Gastroesophageal sphincter (tissue), 4 donors: ENCODE results near the gene GZMB. TPM values are rescaled to one million over a fixed set of nuclear protein-coding genes. Genes with fewer than 3 reads are reported as not detected.

ENCODE experiments used
- ATAC-seq: fragments of 150-250 bp; one replicate; pipeline ENCODE4 v1.9.1; 2016; ENCODE audit warnings: mild to moderate bottlenecking, moderate library complexity
- H3K27ac ChIP-seq, 4 donors: fragments of 200-600 bp; sonication (generic) in 3 of 4; 1 replicate in 3 of 4; 2 replicates in 1 of 4; pipeline ENCODE4 v1.5.1; 2016 to 2019
- H3K27me3 ChIP-seq: fragments of 200-600 bp; sonication (generic); one replicate; pipeline ENCODE4 v1.5.1; 2019
- H3K36me3 ChIP-seq, 2 donors: fragments of 200-600 bp; sonication (generic); one replicate each; pipeline ENCODE4 v1.5.1; 2019; ENCODE audit warnings: control low read depth in 1 of 2
- H3K4me1 ChIP-seq, 3 donors: fragments of 200-600 bp; sonication (generic); 1 replicate in 2 of 3; 2 replicates in 1 of 3; pipeline ENCODE4 v1.5.1; 2016 to 2019; ENCODE audit warnings: control low read depth in 2 of 3
- H3K4me3 ChIP-seq, 2 donors: fragments of 200-600 bp; sonication (generic); one replicate each; pipeline ENCODE4 v1.5.1; 2019; ENCODE audit warnings: mild to moderate bottlenecking in 1 of 2, moderate library complexity in 1 of 2
- H3K9me3 ChIP-seq, 3 donors: fragments of 200-600 bp; sonication (generic); one replicate each; pipeline ENCODE4 v1.5.1; 2017 to 2019; ENCODE audit warnings: control low read depth in 2 of 3
- EP300 ChIP-seq: sonication (generic); formaldehyde crosslinking; IDR thresholded peaks from one replicate; pipeline ENCODE4 v1.6.1; 2017; ENCODE audit warnings: antibody characterized with exemption, mild to moderate bottlenecking
- POLR2A ChIP-seq, 2 donors: fragments of 450-650 bp; IDR thresholded peaks; one replicate each; pipeline ENCODE4 v1.6.1; 2017; ENCODE audit warnings: antibody characterized with exemption in 2 of 2, mild to moderate bottlenecking in 2 of 2, moderate library complexity in 1 of 2
- POLR2AphosphoS5 ChIP-seq: sonication (generic); formaldehyde crosslinking; IDR thresholded peaks from one replicate; pipeline ENCODE4 v1.6.1; 2017; ENCODE audit warnings: antibody characterized with exemption
- WGBS, 2 donors: methylation state at CpG; one replicate each; pipeline ENCODE4 v1.1.5; 2018; ENCODE audit warnings: low coverage in 1 of 2; 5-methylcytosine and 5-hydroxymethylcytosine counted together
- total RNA-seq, 4 donors: library from RNA; depleted of rRNA; stranded (reverse); fragments of >200 nt; gene quantifications; one replicate each; pipeline ENCODE4 v1.1.0, GENCODE V29; 2016
- TF ChIP-seq, protein P1 (sequence below), 4 experiments: fragments of 200-600 bp in 2 of 4; fragments of 450-650 bp in 2 of 4; sonication (generic) in 1 of 4; IDR thresholded peaks; one replicate each; pipeline ENCODE4 v1.5.1; 2017 to 2019; ENCODE audit warnings: antibody characterized with exemption in 4 of 4, mild to moderate bottlenecking in 2 of 4, moderate library complexity in 2 of 4

GZMB gene
- total RNA-seq, 4 donors from 2014 or later, result 2.0 to 2.9 TPM; not detected in 2

DNA sequence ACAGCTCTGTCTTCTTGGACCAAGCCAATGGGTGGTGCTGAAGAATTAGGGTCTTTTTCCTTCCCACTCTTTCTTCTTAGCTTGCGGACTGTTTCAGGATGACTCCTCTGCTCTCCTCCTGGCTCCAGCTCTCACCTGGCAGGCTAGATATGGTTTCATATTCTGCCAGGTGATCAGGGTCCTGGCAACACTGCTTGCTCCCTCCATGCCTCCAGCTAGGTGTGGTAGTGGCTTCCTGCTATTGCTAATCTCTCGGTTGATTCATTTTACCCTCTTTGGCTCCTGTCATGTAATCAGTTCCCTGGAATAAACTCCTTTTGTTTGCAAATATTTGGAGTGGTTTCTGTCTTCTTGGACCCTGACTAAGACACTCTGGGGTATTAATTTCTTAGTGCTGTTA lies 20.2 kb downstream of the GZMB start:
- ATAC-seq, result no peak
- Histone ChIP-seq H3K36me3 (no peaks in the 10 kb centered on the region), H3K27ac (no peak overlapping the region), H3K4me3 (no peak overlapping the region), H3K9me3 (peaks cover 0 to 14% (median 0%) of the 10 kb centered on the region in 3 donors), H3K27me3 (peaks cover 6% of the 10 kb centered on the region), H3K4me1 (no peaks in the 10 kb centered on the region)
- no peak for TF ChIP-seq EP300
- no peak for TF ChIP-seq POLR2AphosphoS5
- TF ChIP-seq, protein P1, sequence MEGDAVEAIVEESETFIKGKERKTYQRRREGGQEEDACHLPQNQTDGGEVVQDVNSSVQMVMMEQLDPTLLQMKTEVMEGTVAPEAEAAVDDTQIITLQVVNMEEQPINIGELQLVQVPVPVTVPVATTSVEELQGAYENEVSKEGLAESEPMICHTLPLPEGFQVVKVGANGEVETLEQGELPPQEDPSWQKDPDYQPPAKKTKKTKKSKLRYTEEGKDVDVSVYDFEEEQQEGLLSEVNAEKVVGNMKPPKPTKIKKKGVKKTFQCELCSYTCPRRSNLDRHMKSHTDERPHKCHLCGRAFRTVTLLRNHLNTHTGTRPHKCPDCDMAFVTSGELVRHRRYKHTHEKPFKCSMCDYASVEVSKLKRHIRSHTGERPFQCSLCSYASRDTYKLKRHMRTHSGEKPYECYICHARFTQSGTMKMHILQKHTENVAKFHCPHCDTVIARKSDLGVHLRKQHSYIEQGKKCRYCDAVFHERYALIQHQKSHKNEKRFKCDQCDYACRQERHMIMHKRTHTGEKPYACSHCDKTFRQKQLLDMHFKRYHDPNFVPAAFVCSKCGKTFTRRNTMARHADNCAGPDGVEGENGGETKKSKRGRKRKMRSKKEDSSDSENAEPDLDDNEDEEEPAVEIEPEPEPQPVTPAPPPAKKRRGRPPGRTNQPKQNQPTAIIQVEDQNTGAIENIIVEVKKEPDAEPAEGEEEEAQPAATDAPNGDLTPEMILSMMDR (IDR thresholded peaks at IDR 0.05), result no peak
- TF ChIP-seq POLR2A (IDR thresholded peaks at IDR 0.05), result no peak
- WGBS, 2 donors, result 33 to 83% methylated on average over 1 to 2 of the region's 2 CpGs

DNA sequence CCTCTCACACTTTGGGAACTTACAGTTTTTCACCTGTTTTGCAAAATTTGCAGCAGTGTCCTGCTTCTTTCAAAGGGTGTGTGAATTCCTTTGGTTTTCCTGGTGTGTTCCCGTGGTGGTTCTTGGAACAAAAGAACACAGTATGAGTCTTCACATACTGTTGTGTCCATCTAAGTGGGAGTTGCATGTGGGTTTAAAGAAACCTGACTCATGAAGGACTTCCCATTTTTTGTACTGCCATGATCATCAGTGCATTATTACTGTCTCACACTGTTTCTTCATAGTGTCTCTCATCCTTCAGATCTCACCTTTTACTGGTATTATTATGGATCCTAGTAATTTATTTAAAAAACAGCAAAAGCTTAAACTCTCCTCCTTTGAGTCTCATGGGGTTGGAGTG lies 20.7 kb downstream of the GZMB start:
- TF ChIP-seq POLR2A (IDR thresholded peaks at IDR 0.05) (no peak), EP300 (no peak), POLR2AphosphoS5 (no peak)
- TF ChIP-seq, protein P1 (IDR thresholded peaks at IDR 0.05), result no peak
- 14 to 63% methylated on average over 1 of the region's 1 CpG for WGBS, 2 donors

DNA sequence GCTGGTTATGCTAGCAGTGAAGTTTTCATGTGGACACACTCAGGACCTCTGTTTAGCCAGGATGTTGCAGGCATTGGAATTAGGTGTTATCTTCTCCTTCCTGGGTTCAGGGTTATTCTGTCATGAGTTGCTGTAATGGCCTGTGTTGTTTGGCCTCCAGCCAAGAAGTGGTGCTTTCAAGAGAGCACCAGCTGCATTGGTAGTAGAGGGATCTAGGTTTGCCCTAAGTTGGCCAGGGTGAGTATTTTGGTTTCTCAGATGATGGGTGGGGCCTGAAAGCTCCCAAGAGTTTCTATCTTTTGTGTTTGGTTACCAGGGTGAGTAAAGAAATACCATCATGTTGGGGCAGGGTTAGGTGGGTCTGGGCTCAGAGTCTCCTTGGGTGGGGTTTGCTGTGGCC lies 21.8 kb downstream of the GZMB start:
- H3K4me1 ChIP-seq, result no peaks in the 10 kb centered on the region
- no peak for TF ChIP-seq POLR2A (IDR thresholded peaks at IDR 0.05)
- TF ChIP-seq EP300, result no peak
- TF ChIP-seq POLR2AphosphoS5, result no peak
- TF ChIP-seq, protein P1 (IDR thresholded peaks at IDR 0.05), result no peak
- no peak for ATAC-seq

More for the DNA sequence above, 20.7 kb downstream of the GZMB start:
- Histone ChIP-seq H3K4me3 (no peak overlapping the region), H3K36me3 (no peaks in the 10 kb centered on the region), H3K27me3 (peaks cover 6% of the 10 kb centered on the region), H3K4me1 (no peaks in the 10 kb centered on the region), H3K9me3 (peaks cover 0 to 9% (median 0%) of the 10 kb centered on the region in 3 donors), H3K27ac (no peak overlapping the region)
- ATAC-seq, result no peak

DNA sequence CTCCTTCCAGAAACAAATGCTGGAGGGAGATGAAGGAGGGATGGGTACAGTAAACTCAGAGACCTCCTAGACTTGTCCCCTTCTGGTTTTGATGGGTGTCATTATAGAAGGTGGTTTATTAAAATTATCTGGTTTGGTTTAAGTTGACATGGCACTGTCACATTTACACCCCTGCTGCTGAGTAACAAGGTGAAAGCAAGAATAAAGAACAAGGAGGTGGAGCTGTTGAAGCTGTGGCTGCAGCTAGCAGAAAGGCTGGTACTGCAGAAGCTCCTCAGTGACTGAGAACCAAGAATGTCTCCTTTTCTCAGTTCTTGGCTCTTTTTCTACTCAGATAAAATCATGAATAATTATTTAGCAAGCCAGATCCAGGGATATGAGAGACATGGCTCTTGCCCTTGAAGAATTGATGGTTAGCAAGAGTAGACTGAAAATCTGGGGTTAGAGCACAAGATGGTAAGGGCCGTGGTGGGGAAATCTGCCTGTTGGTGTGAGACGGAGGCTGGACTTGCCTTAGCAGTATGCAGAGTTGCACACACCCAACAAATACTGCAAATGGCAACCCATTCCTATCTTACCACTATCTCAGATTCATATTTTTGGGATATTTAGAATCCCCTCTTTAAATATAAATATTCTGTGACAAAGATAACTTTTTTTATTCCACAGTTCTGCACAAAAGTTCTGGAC lies 24.2 kb downstream of the GZMB start, which contains the start of gene GZMH:
Gene GZMH, minus strand, starts transcription at position 31 of the 690 bp plus-strand sequence. CDS start 72 bp downstream, outside the sequence.
- TF ChIP-seq, protein P1 (IDR thresholded peaks at IDR 0.05), result no peak
- no peak for TF ChIP-seq POLR2A (IDR thresholded peaks at IDR 0.05)
- TF ChIP-seq EP300, result no peak
- no peak for TF ChIP-seq POLR2AphosphoS5
- Histone ChIP-seq H3K27me3 (peaks cover 6% of the 10 kb centered on the region), H3K9me3 (peaks cover 0 to 6% (median 0%) of the 10 kb centered on the region in 3 donors), H3K27ac (no peak within 1 kb of the TSS), H3K4me1 (no peaks in the 10 kb centered on the region), H3K36me3 (no peaks in the 10 kb centered on the region), H3K4me3 (no peak within 1 kb of the TSS)
- WGBS, 2 donors, result 78 to 80% methylated on average over 2 of the region's 2 CpGs
- no peak for ATAC-seq

More for the DNA sequence above, 21.8 kb downstream of the GZMB start:
- Histone ChIP-seq H3K36me3 (no peaks in the 10 kb centered on the region), H3K27ac (no peak overlapping the region), H3K4me3 (no peak overlapping the region), H3K9me3 (peaks cover 0 to 6% (median 0%) of the 10 kb centered on the region in 3 donors), H3K27me3 (peaks cover 6% of the 10 kb centered on the region)
